ENCODE measurements around the gene MZT2B. TPM values are rescaled to one million over a fixed set of nuclear protein-coding genes. Genes with fewer than 3 reads are reported as not detected.
"Not testable (repeated sequence)": the region's sequence is repeated elsewhere in the genome, so short reads cannot be mapped to it uniquely, and the experiment has no call there.

The MZT2B gene
- total RNA-seq, 2 experiments from 2014 or later: 408 to 431 TPM

DNA sequence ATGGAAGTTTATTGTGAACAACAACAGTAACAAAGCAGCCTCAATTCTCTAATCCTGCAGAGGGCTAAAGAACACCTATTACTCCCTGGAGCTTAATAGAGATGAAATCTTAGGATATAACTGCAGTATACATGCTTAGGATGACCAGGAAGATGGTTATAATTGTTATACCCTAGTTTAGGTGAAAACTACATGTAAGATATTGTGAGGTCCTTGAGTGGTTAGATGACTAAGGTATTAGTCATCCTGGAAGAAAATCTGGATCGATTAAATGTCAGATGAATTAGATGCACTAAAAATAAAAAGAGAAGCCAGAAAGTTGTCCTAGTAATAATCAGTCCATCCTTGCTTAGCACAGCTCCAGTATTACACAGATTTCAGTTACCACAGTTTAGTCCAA, 38.4 kb downstream of the MZT2B start:
- intact Hi-C loops (cut with micrococcal nuclease); H3K9me3 Mint-ChIP-seq; DNase-seq; H3K36me3 Mint-ChIP-seq (ENCODE audit: low read depth); H3K4me3 Mint-ChIP-seq; H3K27ac Mint-ChIP-seq; CTCF ChIA-PET; H3K4me1 Mint-ChIP-seq (ENCODE audit: low read depth): not testable (repeated sequence)
- H3K27me3 Mint-ChIP-seq (ENCODE audit: low read depth): peaks cover 25% of the 10 kb centered on the region

DNA sequence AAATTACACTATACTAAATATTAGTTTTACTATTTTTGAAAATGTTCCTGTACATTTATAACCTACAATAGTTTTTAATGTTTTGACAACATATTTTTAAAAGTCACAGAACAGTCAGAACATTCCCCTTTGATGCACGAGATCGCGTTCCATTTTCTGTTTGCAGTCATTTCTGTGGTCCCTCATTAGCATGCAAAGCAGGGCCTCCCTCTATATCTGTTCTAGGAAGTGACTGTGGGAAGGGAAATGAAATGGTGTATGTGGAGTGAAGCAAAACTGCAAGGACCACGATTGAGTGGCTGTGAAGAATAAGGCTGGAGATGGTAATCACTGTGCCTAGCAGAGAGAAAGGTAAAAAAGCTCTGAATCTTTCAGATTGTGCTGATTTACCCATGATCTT, 40.5 kb downstream of the MZT2B start:
- H3K4me1 Mint-ChIP-seq (ENCODE audit: low read depth); DNase-seq; H3K9me3 Mint-ChIP-seq; H3K36me3 Mint-ChIP-seq (ENCODE audit: low read depth); H3K27ac Mint-ChIP-seq; intact Hi-C loops (cut with micrococcal nuclease); H3K4me3 Mint-ChIP-seq; CTCF ChIA-PET: not testable (repeated sequence)
- peaks cover 12% of the 10 kb centered on the region for H3K27me3 Mint-ChIP-seq (ENCODE audit: low read depth)

DNA sequence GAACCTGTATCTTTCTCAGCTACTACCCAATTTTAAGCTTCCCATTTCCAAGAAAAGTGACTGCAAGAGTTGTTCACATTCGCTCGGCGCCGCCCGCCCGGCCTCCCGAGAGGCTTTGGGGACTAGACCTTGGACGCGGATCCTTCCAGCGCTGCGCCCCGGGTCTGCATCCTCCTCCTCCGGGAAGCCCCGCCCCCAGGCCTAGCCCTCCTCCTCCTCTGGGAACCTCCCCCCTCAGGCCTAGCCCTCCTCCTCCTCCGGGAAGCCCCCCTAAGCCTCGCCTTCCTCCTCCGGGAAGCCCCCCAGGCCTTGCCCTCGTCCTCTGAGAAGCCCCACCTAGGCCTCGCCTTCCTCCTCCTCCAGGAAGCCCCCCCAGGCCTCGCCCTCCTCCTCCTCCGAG, 45.9 kb downstream of the MZT2B start:
- H3K9me3 Mint-ChIP-seq; H3K4me1 Mint-ChIP-seq (ENCODE audit: low read depth); H3K27me3 Mint-ChIP-seq (ENCODE audit: low read depth); CTCF ChIA-PET; DNase-seq; H3K27ac Mint-ChIP-seq; H3K36me3 Mint-ChIP-seq (ENCODE audit: low read depth); intact Hi-C loops (cut with micrococcal nuclease); H3K4me3 Mint-ChIP-seq: not testable (repeated sequence)

DNA sequence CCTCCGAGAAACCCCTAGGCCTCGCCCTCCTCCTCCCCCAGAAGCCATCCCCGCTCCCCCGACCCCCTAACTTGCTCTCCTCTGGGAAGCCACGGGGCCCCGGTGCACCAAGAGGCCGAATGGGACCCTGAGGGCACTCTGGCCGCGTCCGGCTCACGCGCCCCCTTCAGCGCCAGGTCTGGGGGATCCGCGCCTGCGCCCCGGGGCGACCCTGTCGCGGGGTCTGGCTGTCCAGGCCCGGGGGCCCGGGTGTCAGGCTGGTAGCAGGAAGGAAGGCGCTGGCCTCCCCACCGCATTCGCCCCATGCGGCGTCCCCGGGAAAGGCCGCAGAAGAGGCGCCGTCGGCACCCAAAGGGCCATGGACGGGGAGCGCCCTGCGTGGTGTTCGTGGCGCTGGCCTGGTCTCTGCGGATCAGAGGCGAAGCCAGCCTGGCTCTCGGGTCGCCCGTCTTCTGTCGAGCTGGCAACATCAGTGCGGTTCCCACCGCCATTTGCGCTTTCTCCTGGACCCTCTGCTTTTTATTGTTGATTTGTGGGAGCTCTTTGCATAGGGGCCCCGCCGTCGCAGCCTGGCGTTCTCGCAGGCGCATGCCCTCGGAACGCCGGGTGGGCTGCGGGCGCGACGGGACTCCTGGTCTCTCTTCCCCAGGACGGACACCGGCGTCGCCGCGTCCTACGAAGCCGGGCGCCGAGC, 46.6 kb downstream of the MZT2B start:
- DNase-seq; H3K4me3 Mint-ChIP-seq; intact Hi-C loops (cut with micrococcal nuclease); CTCF ChIA-PET; H3K27me3 Mint-ChIP-seq (ENCODE audit: low read depth); H3K36me3 Mint-ChIP-seq (ENCODE audit: low read depth); H3K4me1 Mint-ChIP-seq (ENCODE audit: low read depth); H3K9me3 Mint-ChIP-seq; H3K27ac Mint-ChIP-seq: not testable (repeated sequence)

DNA sequence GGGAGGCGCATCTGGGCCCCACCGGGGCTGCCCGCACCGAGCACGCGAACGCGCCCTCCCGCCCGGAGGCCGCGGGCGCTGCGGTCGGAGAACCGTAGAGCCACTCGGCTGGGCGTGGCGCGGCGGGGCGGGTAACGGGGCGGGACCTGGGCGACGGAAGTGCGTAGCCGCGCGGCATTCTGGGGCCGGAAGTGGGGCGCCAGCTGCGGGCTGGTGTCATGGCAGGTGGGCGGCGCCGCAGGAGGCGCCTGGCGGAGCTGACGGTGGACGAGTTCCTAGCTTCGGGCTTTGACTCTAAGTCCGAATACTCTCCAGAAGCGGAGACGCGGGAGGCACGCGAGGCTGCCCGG, 47.1 kb downstream of the MZT2B start:
- H3K27ac Mint-ChIP-seq; H3K27me3 Mint-ChIP-seq (ENCODE audit: low read depth); H3K9me3 Mint-ChIP-seq; CTCF ChIA-PET; intact Hi-C loops (cut with micrococcal nuclease); H3K4me3 Mint-ChIP-seq; DNase-seq; H3K4me1 Mint-ChIP-seq (ENCODE audit: low read depth); H3K36me3 Mint-ChIP-seq (ENCODE audit: low read depth): not testable (repeated sequence)

DNA sequence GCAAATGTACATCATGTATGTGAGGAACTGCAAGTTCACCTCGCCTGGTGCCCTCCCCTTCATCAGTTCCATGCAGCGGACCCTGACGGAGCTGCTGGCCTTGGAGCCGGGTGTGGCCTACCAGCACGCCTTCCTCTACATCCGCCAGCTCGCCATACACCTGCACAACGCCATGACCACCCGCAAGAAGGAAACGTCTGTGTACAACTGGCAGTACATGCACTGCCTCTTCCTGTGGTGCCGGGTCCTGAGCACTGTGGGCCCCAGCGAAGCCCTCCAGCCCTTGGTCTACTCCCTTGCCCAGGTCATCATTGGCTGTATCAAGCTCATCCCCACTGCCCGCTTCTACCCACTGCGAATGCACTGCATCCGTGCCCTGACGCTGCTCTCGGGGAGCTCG, 48.3 kb downstream of the MZT2B start:
- H3K27ac Mint-ChIP-seq; H3K9me3 Mint-ChIP-seq; H3K27me3 Mint-ChIP-seq (ENCODE audit: low read depth); DNase-seq; intact Hi-C loops (cut with micrococcal nuclease); H3K4me3 Mint-ChIP-seq; H3K36me3 Mint-ChIP-seq (ENCODE audit: low read depth); CTCF ChIA-PET; H3K4me1 Mint-ChIP-seq (ENCODE audit: low read depth): not testable (repeated sequence)

DNA sequence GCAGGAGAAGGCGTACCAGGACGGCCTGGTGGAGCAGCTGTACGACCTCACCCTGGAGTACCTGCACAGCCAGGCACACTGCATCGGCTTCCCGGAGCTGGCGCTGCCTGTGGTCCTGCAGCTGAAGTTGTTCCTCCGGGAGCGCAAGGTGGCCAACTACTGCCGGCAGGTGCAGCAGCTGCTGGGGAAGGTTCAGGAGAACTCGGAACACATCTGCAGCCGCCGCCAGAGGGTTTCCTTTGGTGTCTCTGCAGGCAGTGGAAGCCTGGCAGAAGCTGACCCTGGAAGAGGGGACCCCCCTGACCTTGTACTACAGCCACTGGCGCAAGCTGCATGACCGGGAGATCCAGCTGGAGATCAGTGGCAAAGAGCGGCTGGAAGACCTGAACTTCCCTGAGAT, 48.8 kb downstream of the MZT2B start:
- DNase-seq; H3K4me3 Mint-ChIP-seq; H3K4me1 Mint-ChIP-seq (ENCODE audit: low read depth); CTCF ChIA-PET; intact Hi-C loops (cut with micrococcal nuclease); H3K27me3 Mint-ChIP-seq (ENCODE audit: low read depth); H3K36me3 Mint-ChIP-seq (ENCODE audit: low read depth); H3K27ac Mint-ChIP-seq; H3K9me3 Mint-ChIP-seq: not testable (repeated sequence)

DNA sequence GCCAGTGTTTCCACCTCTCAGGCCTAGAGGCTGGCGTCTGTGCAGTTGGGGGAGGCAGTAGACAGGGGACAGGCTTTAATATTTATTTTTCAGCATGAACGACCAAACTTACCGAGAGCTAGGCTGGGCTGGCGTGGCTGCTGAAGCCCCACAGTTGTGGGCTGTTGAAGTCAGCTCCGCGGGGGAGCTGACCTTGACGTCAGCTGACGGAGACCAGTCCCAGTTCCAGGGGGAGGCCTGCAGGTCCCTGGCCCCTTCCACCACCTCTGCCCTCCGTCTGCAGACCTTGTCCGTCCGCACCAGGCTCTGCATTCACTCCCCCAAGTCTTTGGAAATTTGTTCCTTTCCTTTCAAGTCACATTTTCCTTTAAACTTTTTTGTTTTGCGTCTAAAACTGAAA, 49.6 kb downstream of the MZT2B start:
- Mint-ChIP-seq H3K4me3 (no peak overlapping the region), H3K27me3 (ENCODE audit: low read depth) (peaks cover 8% of the 10 kb centered on the region), H3K27ac (no peak overlapping the region), H3K9me3 (no peaks in the 10 kb centered on the region), H3K36me3 (ENCODE audit: low read depth) (no peaks in the 10 kb centered on the region), H3K4me1 (ENCODE audit: low read depth) (no peaks in the 10 kb centered on the region)
- CTCF ChIA-PET: no interaction called here
- intact Hi-C loops (cut with micrococcal nuclease): no loop called here
- no peak for DNase-seq

DNA sequence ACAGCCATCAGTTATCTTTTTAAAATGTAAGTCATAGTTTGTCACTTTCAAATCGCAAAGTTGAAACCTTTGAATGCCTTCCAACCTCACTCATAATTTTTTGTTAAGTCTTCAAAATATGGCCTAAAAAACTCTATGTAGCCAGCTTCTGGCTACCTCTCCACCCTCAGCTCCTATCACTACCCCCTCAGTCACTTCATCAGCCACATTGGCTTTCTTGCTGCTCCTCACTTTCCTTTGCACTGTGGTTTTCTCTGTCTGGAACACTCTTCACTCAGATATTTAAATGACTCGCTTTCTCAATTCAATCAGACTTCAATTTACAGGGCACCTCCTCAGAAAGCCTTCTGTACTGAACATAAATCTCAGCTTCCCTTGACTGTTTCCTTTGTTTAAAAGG, 51.0 kb downstream of the MZT2B start:
- CTCF ChIA-PET: not testable (repeated sequence)

DNA sequence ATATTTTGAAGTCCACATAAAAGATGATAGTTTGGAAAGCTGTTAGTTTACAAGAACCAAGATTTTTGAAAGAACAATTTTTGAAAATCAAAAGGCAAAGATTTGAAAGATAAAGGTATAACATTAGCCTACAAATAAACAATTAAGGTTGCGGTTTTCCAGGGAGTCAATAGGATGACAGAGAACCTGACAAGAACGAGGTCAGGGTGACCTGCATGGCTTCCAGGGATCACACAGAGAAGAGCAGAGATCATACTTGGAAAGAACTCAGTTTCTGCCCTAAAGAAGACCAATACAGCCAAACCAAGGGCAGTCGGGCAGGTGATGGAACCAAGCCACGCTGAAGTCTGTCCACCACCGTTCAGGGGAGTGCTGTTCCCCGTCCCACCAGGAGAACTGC, 57.5 kb downstream of the MZT2B start:
- H3K36me3 Mint-ChIP-seq (ENCODE audit: low read depth); H3K4me1 Mint-ChIP-seq (ENCODE audit: low read depth); CTCF ChIA-PET; H3K27ac Mint-ChIP-seq; H3K27me3 Mint-ChIP-seq (ENCODE audit: low read depth); H3K9me3 Mint-ChIP-seq; H3K4me3 Mint-ChIP-seq; intact Hi-C loops (cut with micrococcal nuclease); DNase-seq: not testable (repeated sequence)

More for the DNA sequence above, 51.0 kb downstream of the MZT2B start:
- H3K4me3 Mint-ChIP-seq; intact Hi-C loops (cut with micrococcal nuclease); H3K36me3 Mint-ChIP-seq (ENCODE audit: low read depth); H3K27ac Mint-ChIP-seq; DNase-seq; H3K9me3 Mint-ChIP-seq; H3K4me1 Mint-ChIP-seq (ENCODE audit: low read depth): not testable (repeated sequence)
- peaks cover 11% of the 10 kb centered on the region for H3K27me3 Mint-ChIP-seq (ENCODE audit: low read depth)

Other genes starting within 250 kb of the MZT2B start
- not detected for gene RAB6C, start 202.6 kb upstream of the MZT2B start, total RNA-seq
- gene POTEF, start 53.0 kb upstream of the MZT2B start, total RNA-seq: not detected
- 1 to 10 TPM; 3.7 to 4.1 TPM for gene CCDC74B, start 37.1 kb upstream of the MZT2B start, total RNA-seq
- gene SMPD4, start 660 bp upstream of the MZT2B start, total RNA-seq: 10 to 100 TPM; 70.8 to 71.5 TPM
- not detected for gene TUBA3E, start 16.2 kb downstream of the MZT2B start, total RNA-seq
- gene IMP4, start 160.6 kb downstream of the MZT2B start, total RNA-seq: 100 to 1,000 TPM; 120 to 128 TPM
- gene PTPN18, start 173.8 kb downstream of the MZT2B start, total RNA-seq: 10 to 100 TPM; 24.7 to 25.3 TPM

Data from activated naive CD4-positive, alpha-beta T cell treated with anti-CD3 and anti-CD28 coated beads for 36 hours (primary cell).